A549 (cell line): Measurements from ENCODE around the gene PFDN6. TPM values are rescaled to one million over a fixed set of nuclear protein-coding genes. Genes with fewer than 3 reads are reported as not detected.

ENCODE experiments used
- ATAC-seq, 2 experiments: fragments of 200-7000 bp in 1 of 2; fragments of >200 bp in 1 of 2; cut with Nextera tagmentation in 1 of 2; cut with Tn5 transposase in 1 of 2; 3 replicates each; pipeline versions ENCODE4 v1.8.0 to v1.9.1; 2018 to 2020; ENCODE audit warnings: mild to moderate bottlenecking in 1 of 2, moderate library complexity in 1 of 2
- CTCF ChIA-PET: fragments of 300-600 bp; sonication (Branson Sonifier 250); formaldehyde crosslinking; extraction: SDS; loops from one replicate; lab custom pipeline; 2021; ENCODE audit warnings: antibody characterized with exemption, inconsistent platforms; lab: Yijun Ruan, JAX
- POLR2A ChIA-PET: fragments of 350-600 bp; formaldehyde crosslinking; extraction: SDS; loops from one replicate; lab custom pipeline; 2021; ENCODE audit warnings: antibody characterized with exemption, inconsistent platforms; lab: Yijun Ruan, JAX
- DNase-seq, 2 experiments: peaks; one replicate each; pipeline versions ENCODE4 v3.0.0 to v3.0.0-alpha.2; 2011 to 2016; ENCODE audit warnings: low read depth in 1 of 2, low spot score in 1 of 2
- FAIRE-seq: peaks from 2 replicates; lab custom pipeline; 2011; peaks lifted over from hg19 to GRCh38; lab: Jason Lieb, UNC
- H3K27ac ChIP-seq, 2 experiments: fragments of >200 bp; sonication (Bioruptor Twin); formaldehyde crosslinking; 3 replicates each; pipeline ENCODE4 v1.5.1; 2016 to 2017
- H3K4me1 ChIP-seq: fragments of >200 bp; sonication (Bioruptor Twin); formaldehyde crosslinking; 3 replicates; pipeline ENCODE4 v1.6.1; 2016
- H3K4me2 ChIP-seq: fragments of >200 bp; sonication (Bioruptor Twin); formaldehyde crosslinking; 3 replicates; pipeline ENCODE4 v1.6.1; 2016
- H3K4me3 ChIP-seq: fragments of >200 bp; sonication (Bioruptor Twin); formaldehyde crosslinking; 3 replicates; pipeline ENCODE4 v1.5.1; 2016
- H3K9me3 ChIP-seq: fragments of >200 bp; sonication (Bioruptor Twin); formaldehyde crosslinking; 3 replicates; pipeline ENCODE4 v1.6.1; 2016
- CEBPB ChIP-seq, 2 experiments: fragments of >200 bp in 1 of 2; sonication (Bioruptor Twin) in 1 of 2; formaldehyde crosslinking in 1 of 2; IDR thresholded peaks; 2 replicates each; pipeline ENCODE4 v1.6.1; 2012 to 2016
- FOSL2 ChIP-seq, 2 experiments: fragments of 450-650 bp in 1 of 2; fragments of >200 bp in 1 of 2; sonication (Bioruptor Twin) in 1 of 2; formaldehyde crosslinking; IDR thresholded peaks; 2 replicates each; pipeline versions ENCODE4 v1.5.0 to v1.6.1; 2016 to 2020; ENCODE audit warnings: mild to moderate bottlenecking in 1 of 2, moderate library complexity in 1 of 2
- GATA3 ChIP-seq: IDR thresholded peaks from 2 replicates; pipeline ENCODE4 v1.6.1; 2012; ENCODE audit warnings: borderline replicate concordance
- JUN ChIP-seq, 2 experiments: fragments of >200 bp; sonication (Bioruptor Twin); formaldehyde crosslinking; IDR thresholded peaks; 2 replicates in 1 of 2; 3 replicates in 1 of 2; pipeline ENCODE4 v1.6.1; 2016 to 2017
- KDM1A ChIP-seq: fragments of 200-600 bp; sonication (generic); IDR thresholded peaks from 2 replicates; pipeline ENCODE4 v1.6.1; 2016; ENCODE audit warnings: low read depth, mild to moderate bottlenecking
- KDM5A ChIP-seq: fragments of 200-600 bp; sonication (generic); IDR thresholded peaks from 2 replicates; pipeline ENCODE4 v1.6.1; 2016; ENCODE audit warnings: antibody characterized with exemption, mild to moderate bottlenecking
- MYC ChIP-seq: IDR thresholded peaks from 2 replicates; pipeline ENCODE4 v1.6.1; 2012; ENCODE audit warnings: mild to moderate bottlenecking, inconsistent platforms, low read length, improper control_type of control experiment, borderline replicate concordance
- PHF8 ChIP-seq: fragments of 200-600 bp; sonication (generic); IDR thresholded peaks from 2 replicates; pipeline ENCODE4 v1.6.1; 2016; ENCODE audit warnings: low read depth, mild to moderate bottlenecking, antibody characterized with exemption, moderate library complexity, borderline replicate concordance
- POLR2A ChIP-seq: IDR thresholded peaks from 2 replicates; pipeline ENCODE4 v1.6.1; 2012; ENCODE audit warnings: mild to moderate bottlenecking, low read length
- RAD21 ChIP-seq, 2 experiments: fragments of >200 bp in 1 of 2; sonication (Bioruptor Twin) in 1 of 2; formaldehyde crosslinking in 1 of 2; IDR thresholded peaks in 1 of 2; conservative IDR thresholded peaks in 1 of 2; 2 replicates in 1 of 2; 3 replicates in 1 of 2; pipeline ENCODE4 v1.6.1; 2012 to 2018; ENCODE audit warnings: inconsistent platforms in 1 of 2
- ZFP36 ChIP-seq: fragments of 450-650 bp; IDR thresholded peaks from 2 replicates; pipeline ENCODE4 v1.6.1; 2014; ENCODE audit warnings: borderline replicate concordance; ENCODE audit not compliant: partially characterized antibody
- WGBS: methylation state at CpG from one replicate; pipeline ENCODE4 v1.1.6; 2017; ENCODE audit errors: missing lambda C conversion rate; 5-methylcytosine and 5-hydroxymethylcytosine counted together
- polyA plus RNA-seq, 4 experiments: library from polyadenylated mRNA; depleted of rRNA in 3 of 4; stranded (reverse); fragments of >200 nt; fragmentation: RNase III in 1 of 4; extraction: RNeasy Plus Mini Kit Qiagen cat#74134 plus additional on column Dnase treatment in 1 of 4; gene quantifications; 2 replicates in 3 of 4; 3 replicates in 1 of 4; pipeline ENCODE4 v1.2.3, GENCODE V29; 2011 to 2017
- TF ChIP-seq, protein P1 (sequence below): fragments of 200-600 bp; sonication (generic); IDR thresholded peaks from 2 replicates; pipeline ENCODE4 v1.6.1; 2016; ENCODE audit warnings: antibody characterized with exemption, mild to moderate bottlenecking, moderate library complexity
- TF ChIP-seq, protein P2 (sequence below): IDR thresholded peaks from 2 replicates; pipeline ENCODE4 v1.6.1; 2012
- TF ChIP-seq, protein P3 (sequence below): fragments of >200 bp; sonication (Bioruptor Twin); formaldehyde crosslinking; IDR thresholded peaks from 3 replicates; pipeline ENCODE4 v1.5.1; 2016
- TF ChIP-seq, protein P4 (sequence below): fragments of >200 bp; sonication (Bioruptor Twin); formaldehyde crosslinking; IDR thresholded peaks from 3 replicates; pipeline ENCODE4 v1.6.1; 2016

Gene PFDN6
- polyA plus RNA-seq, 2 of the 4 experiments (the other 2 are of a cell fraction): 84.6 to 120 TPM

DNA sequence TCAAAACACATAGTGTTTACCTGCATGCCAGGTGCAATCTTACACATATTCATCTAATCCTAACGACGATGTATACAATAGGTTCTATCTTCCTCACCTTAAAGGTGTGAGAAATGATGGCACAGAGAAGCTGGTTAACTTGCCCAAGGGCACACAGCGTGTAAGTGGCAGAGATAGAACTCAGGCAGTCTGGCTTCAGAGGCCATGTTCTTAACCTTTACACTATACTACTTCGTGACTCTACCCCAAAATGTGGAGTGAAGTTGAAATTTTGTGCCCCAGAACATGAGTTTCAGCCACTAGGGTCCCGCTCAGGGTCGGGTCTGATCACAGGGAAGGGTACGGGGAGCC is 18.3 kb upstream of the PFDN6 start:
- WGBS: 4% methylated on average over 6 of the region's 7 CpGs
- Histone ChIP-seq H3K9me3 (no peaks in the 10 kb centered on the region), H3K4me3 (peak overlapping the region; percentile 87), H3K4me2 (peak overlapping the region; percentile 79), H3K4me1 (peaks cover 33% of the 10 kb centered on the region), H3K27ac (peak overlapping the region; percentile 91 to 97)
- ATAC-seq (peak; percentile 37 to 42), FAIRE-seq (no peak), DNase-seq (no peak)
- POLR2A ChIA-PET: interaction anchor here (1.1 to 2.8 kb wide), 8 partner anchors 8 to 303 kb away, joined by 4 to 16 read pairs (median 12); partner anchors contain the start of genes BRD2, PFDN6, RGL2 and WDR46
- TF ChIP-seq, protein P1, sequence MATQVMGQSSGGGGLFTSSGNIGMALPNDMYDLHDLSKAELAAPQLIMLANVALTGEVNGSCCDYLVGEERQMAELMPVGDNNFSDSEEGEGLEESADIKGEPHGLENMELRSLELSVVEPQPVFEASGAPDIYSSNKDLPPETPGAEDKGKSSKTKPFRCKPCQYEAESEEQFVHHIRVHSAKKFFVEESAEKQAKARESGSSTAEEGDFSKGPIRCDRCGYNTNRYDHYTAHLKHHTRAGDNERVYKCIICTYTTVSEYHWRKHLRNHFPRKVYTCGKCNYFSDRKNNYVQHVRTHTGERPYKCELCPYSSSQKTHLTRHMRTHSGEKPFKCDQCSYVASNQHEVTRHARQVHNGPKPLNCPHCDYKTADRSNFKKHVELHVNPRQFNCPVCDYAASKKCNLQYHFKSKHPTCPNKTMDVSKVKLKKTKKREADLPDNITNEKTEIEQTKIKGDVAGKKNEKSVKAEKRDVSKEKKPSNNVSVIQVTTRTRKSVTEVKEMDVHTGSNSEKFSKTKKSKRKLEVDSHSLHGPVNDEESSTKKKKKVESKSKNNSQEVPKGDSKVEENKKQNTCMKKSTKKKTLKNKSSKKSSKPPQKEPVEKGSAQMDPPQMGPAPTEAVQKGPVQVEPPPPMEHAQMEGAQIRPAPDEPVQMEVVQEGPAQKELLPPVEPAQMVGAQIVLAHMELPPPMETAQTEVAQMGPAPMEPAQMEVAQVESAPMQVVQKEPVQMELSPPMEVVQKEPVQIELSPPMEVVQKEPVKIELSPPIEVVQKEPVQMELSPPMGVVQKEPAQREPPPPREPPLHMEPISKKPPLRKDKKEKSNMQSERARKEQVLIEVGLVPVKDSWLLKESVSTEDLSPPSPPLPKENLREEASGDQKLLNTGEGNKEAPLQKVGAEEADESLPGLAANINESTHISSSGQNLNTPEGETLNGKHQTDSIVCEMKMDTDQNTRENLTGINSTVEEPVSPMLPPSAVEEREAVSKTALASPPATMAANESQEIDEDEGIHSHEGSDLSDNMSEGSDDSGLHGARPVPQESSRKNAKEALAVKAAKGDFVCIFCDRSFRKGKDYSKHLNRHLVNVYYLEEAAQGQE: no peak
- TF ChIP-seq ZFP36 (peak; percentile 84), KDM1A (peak; percentile 66; the same call in 1 of the 2 replicates), RAD21 (conservative IDR thresholded peaks at IDR 0.05 in 1 of 2, IDR thresholded peaks at IDR 0.05 in 1 of 2) (no peak)
- CTCF ChIA-PET: interaction anchor here (0.8 to 5.7 kb wide), 7 partner anchors 9 to 73 kb away, joined by 3 to 33 read pairs (median 4); no protein-coding TSS in a partner anchor

DNA sequence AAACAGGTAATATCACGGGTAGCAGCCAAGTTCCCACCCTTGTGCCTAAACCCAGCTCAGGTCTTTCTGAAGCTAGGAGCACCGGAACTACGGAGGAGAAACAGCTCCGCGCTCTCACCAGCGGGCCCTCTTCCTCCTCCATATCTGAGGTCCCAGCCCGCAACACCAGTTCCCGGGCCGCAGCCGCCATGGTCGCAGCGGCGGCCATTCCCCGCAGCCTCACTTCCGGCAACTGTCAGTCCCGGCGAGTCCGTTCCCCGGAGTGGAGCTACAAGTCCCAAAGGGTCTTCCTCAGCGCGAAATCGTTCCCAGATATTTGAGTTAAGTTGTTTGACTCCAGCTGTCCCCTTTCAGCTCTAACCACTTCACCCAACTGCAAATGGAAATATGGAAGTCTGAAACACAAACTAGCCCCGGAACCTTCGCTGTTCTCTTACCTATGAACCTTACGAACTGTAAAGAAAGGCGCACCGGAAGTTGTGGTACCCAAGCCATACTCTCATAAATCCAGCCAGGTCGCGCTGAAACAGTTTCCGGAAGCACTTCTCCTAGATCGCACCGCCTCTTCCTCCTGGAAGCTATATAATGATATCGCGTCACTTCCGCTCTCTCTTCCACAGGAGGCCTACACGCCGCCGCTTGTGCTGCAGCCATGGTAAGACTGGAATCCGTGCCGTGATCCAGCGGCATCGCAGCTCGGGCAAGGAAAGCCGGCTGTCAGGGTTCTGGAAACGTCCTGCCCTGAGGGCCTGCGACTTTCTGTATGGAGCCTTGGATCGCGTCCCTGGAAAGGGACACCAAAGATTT is 17.7 kb upstream of the PFDN6 start, which contains the start of the genes RPS18 and VPS52:
Gene RPS18, plus strand, starts transcription at position 608 of the 807 bp plus-strand sequence. Its CDS starts 45 bp downstream, at position 653.
Gene VPS52, minus strand, starts transcription at position 409 of the 807 bp plus-strand sequence. Its CDS starts 201 bp downstream, at position 208.
- ATAC-seq: peak; percentile 89 to 92
- Histone ChIP-seq H3K27ac (peak within 1 kb of the TSS; percentile 91 to 97), H3K9me3 (no peaks in the 10 kb centered on the region)
- peak; percentile 88 for TF ChIP-seq KDM5A
- no peak for TF ChIP-seq CEBPB (IDR thresholded peaks at IDR 0.05)
- peak; percentile 98 for TF ChIP-seq POLR2A
- no peak for TF ChIP-seq FOSL2 (IDR thresholded peaks at IDR 0.05)
- no peak for TF ChIP-seq FOSL2 (CRISPR knock-in tag; IDR thresholded peaks at IDR 0.05)
- TF ChIP-seq, protein P2, sequence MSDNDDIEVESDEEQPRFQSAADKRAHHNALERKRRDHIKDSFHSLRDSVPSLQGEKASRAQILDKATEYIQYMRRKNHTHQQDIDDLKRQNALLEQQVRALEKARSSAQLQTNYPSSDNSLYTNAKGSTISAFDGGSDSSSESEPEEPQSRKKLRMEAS: peak; percentile 99
- TF ChIP-seq, protein P3, sequence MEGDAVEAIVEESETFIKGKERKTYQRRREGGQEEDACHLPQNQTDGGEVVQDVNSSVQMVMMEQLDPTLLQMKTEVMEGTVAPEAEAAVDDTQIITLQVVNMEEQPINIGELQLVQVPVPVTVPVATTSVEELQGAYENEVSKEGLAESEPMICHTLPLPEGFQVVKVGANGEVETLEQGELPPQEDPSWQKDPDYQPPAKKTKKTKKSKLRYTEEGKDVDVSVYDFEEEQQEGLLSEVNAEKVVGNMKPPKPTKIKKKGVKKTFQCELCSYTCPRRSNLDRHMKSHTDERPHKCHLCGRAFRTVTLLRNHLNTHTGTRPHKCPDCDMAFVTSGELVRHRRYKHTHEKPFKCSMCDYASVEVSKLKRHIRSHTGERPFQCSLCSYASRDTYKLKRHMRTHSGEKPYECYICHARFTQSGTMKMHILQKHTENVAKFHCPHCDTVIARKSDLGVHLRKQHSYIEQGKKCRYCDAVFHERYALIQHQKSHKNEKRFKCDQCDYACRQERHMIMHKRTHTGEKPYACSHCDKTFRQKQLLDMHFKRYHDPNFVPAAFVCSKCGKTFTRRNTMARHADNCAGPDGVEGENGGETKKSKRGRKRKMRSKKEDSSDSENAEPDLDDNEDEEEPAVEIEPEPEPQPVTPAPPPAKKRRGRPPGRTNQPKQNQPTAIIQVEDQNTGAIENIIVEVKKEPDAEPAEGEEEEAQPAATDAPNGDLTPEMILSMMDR: no peak
- TF ChIP-seq, protein P4, sequence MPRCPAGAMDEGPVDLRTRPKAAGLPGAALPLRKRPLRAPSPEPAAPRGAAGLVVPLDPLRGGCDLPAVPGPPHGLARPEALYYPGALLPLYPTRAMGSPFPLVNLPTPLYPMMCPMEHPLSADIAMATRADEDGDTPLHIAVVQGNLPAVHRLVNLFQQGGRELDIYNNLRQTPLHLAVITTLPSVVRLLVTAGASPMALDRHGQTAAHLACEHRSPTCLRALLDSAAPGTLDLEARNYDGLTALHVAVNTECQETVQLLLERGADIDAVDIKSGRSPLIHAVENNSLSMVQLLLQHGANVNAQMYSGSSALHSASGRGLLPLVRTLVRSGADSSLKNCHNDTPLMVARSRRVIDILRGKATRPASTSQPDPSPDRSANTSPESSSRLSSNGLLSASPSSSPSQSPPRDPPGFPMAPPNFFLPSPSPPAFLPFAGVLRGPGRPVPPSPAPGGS: peak; percentile 75; the same call in 2 of the 3 replicates
- peak; percentile 84; the same call in 1 of the 2 replicates for TF ChIP-seq MYC
- TF ChIP-seq PHF8: peak; percentile 75
- peak; percentile 85 to 97 for TF ChIP-seq JUN (IDR thresholded peaks at IDR 0.05)
- TF ChIP-seq GATA3: peak; percentile 18; the same call in 1 of the 2 replicates
- TF ChIP-seq, all 56 proteins: peak for 8
- DNase-seq (peak; percentile 76 to 99), FAIRE-seq (no peak)
- CTCF ChIA-PET: interaction anchor here (0.8 to 2.6 kb wide), 7 partner anchors 9 to 74 kb away, joined by 3 to 10 read pairs (median 4); no protein-coding TSS in a partner anchor
- Histone ChIP-seq H3K4me3 (peak within 1 kb of the TSS; percentile 87), H3K4me1 (peaks cover 39% of the 10 kb centered on the region), H3K4me2 (peak within 1 kb of the TSS; percentile 91)
- under 1% methylated on average over 33 of the region's 48 CpGs for WGBS
- POLR2A ChIA-PET: interaction anchor here (0.7 to 2.8 kb wide), 11 partner anchors 8 to 304 kb away, joined by 3 to 16 read pairs (median 7); partner anchors contain the start of genes BRD2, PFDN6, RGL2 and WDR46
